Prostate gland (tissue), 2 donors: Measurements from ENCODE around the gene FMR1NB. TPM values are rescaled to one million over a fixed set of nuclear protein-coding genes. Genes with fewer than 3 reads are reported as not detected.

Experiments used
- DNase-seq: peaks from one replicate; pipeline ENCODE4 v3.0.0-alpha.2; 2019; ENCODE audit warnings: low spot score
- H3K27ac ChIP-seq, 2 donors: fragments of 200-600 bp; sonication (generic); 2 replicates each; pipeline ENCODE4 v1.5.1; 2017 to 2019
- H3K27me3 ChIP-seq: fragments of 200-600 bp; sonication (generic); replicated peaks from 2 replicates; pipeline ENCODE4 v1.5.1; 2019; ENCODE audit not compliant: insufficient read depth
- H3K36me3 ChIP-seq, 2 donors: fragments of 200-600 bp; sonication (generic); 1 replicate in 1 of 2; 2 replicates in 1 of 2; pipeline versions ENCODE4 v1.5.1 to v1.8.1; 2017 to 2019
- H3K4me1 ChIP-seq: fragments of 200-600 bp; sonication (generic); replicated peaks from 2 replicates; pipeline ENCODE4 v1.5.1; 2019
- H3K4me3 ChIP-seq, 2 donors: fragments of 200-600 bp; sonication (generic); 2 replicates each; pipeline ENCODE4 v1.5.1; 2017 to 2019
- H3K9me3 ChIP-seq: fragments of 200-600 bp; sonication (generic); 2 replicates; pipeline ENCODE4 v1.5.1; 2017
- POLR2A ChIP-seq: fragments of 450-650 bp; IDR thresholded peaks from one replicate; pipeline ENCODE4 v1.6.1; 2016; ENCODE audit warnings: antibody characterized with exemption, mild to moderate bottlenecking
- POLR2AphosphoS5 ChIP-seq: sonication (generic); formaldehyde crosslinking; IDR thresholded peaks from one replicate; pipeline ENCODE4 v1.6.1; 2017; ENCODE audit warnings: antibody characterized with exemption
- WGBS: methylation state at CpG from one replicate; pipeline ENCODE4 v1.1.5; 2018; 5-methylcytosine and 5-hydroxymethylcytosine counted together
- intact Hi-C: fragments of 100-400 bp; cut with DNase I; formaldehyde crosslinking; loops from one replicate; pipeline ENCODE4 v1.14.2; 2022
- total RNA-seq, 2 donors: library from RNA; depleted of rRNA; stranded (reverse); fragments of >200 nt; gene quantifications; one replicate each; pipeline ENCODE4 v1.1.0, GENCODE V29; 2016
- TF ChIP-seq, protein P1 (sequence below), 4 experiments: fragments of 200-600 bp in 2 of 4; fragments of 450-650 bp in 2 of 4; sonication (generic) in 2 of 4; IDR thresholded peaks; 1 replicate in 3 of 4; 2 replicates in 1 of 4; pipeline ENCODE4 v1.5.1; 2016 to 2019; ENCODE audit warnings: antibody characterized with exemption in 4 of 4, mild to moderate bottlenecking in 2 of 4, moderate library complexity in 2 of 4

FMR1NB gene
- total RNA-seq, 2 donors from 2014 or later, result 15.3 TPM; not detected in 1

DNA sequence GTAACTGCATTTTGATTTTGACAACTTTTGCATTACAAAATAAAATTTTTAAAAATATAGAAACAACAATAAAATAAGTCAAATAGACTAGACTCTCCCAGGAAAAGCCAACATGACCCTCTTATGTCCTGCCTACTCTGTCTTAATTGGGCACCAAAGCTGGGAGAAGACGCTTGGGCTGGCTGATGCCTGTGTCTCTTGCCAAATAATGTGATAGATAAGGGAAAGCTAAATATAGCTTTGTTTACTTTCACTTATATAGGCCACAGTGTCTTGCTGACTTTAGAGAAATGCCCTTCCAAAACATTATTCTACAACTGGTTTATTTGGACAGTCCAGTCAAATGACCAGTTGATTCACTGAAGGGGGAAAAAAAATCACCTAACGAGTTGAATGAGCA lies 54.2 kb downstream of the FMR1NB start:
- no peaks in the 10 kb centered on the region for H3K4me1 ChIP-seq
- 46% methylated on average over 2 of the region's 2 CpGs for WGBS

DNA sequence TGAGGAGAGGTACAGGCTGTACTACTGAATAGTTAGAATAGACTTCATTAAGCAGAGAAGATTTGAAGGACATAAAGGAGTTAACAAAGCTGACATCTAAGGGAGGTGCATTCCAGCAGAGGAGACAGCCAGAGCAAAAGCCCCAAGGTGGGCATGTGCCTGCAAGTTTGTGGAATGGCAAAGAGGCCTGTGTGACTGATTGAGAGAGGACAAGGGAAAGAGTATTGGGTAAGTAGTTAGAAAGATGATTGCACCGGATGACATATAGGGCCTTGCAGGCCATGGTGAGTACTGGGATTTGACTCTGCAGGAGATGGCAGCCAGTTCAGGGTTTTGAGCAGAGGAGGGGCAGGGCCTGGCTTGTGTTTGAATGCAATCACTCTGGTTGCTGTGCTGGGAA lies 55.9 kb downstream of the FMR1NB start:
- 69% methylated on average over 1 of the region's 1 CpG for WGBS
- Histone ChIP-seq H3K36me3 (no peaks in the 10 kb centered on the region), H3K9me3 (no peaks in the 10 kb centered on the region), H3K27ac (no peak overlapping the region), H3K4me1 (no peaks in the 10 kb centered on the region), H3K27me3 (no peaks in the 10 kb centered on the region), H3K4me3 (no peak overlapping the region)
- intact Hi-C loops, result no loop called here
- TF ChIP-seq, protein P1, sequence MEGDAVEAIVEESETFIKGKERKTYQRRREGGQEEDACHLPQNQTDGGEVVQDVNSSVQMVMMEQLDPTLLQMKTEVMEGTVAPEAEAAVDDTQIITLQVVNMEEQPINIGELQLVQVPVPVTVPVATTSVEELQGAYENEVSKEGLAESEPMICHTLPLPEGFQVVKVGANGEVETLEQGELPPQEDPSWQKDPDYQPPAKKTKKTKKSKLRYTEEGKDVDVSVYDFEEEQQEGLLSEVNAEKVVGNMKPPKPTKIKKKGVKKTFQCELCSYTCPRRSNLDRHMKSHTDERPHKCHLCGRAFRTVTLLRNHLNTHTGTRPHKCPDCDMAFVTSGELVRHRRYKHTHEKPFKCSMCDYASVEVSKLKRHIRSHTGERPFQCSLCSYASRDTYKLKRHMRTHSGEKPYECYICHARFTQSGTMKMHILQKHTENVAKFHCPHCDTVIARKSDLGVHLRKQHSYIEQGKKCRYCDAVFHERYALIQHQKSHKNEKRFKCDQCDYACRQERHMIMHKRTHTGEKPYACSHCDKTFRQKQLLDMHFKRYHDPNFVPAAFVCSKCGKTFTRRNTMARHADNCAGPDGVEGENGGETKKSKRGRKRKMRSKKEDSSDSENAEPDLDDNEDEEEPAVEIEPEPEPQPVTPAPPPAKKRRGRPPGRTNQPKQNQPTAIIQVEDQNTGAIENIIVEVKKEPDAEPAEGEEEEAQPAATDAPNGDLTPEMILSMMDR (IDR thresholded peaks at IDR 0.05), result no peak
- TF ChIP-seq POLR2A (no peak), POLR2AphosphoS5 (no peak)
- no peak for DNase-seq

More for the DNA sequence above, 54.2 kb downstream of the FMR1NB start:
- no peak for DNase-seq
- no peaks in the 10 kb centered on the region for H3K27me3 ChIP-seq
- TF ChIP-seq POLR2AphosphoS5, result no peak
- H3K4me3 ChIP-seq, result no peak overlapping the region
- no peaks in the 10 kb centered on the region for H3K36me3 ChIP-seq
- no peak overlapping the region for H3K27ac ChIP-seq
- intact Hi-C loops, result no loop called here
- H3K9me3 ChIP-seq, result no peaks in the 10 kb centered on the region

DNA sequence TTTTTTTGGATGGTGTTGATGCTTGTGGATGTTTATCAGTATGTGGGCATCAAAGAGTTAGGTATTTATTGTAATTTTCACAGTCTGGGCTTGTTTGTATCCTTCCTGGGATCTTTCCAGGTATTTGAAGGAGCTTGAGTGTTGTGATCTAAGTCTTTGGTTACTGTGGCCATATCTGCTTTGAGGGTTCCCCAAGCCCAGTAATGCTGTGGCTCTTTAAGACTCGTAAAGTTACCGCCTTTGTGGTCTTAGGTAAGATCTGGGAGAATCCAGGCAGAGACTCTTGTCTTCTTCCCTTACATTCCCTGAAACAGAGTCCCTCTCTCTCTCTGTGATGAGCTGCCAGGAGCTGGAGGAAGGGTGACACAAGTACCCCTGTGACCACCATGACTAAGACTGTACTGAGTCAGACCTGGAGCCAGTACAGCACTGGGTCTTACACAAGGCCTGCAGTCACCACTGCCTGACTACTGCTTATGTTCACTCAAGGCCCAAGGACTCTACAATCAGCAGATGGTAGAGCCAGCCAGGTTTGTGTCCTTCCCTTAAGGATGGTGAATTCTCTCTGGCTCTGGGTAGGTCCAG lies 62.2 kb downstream of the FMR1NB start:
- no peak for DNase-seq
- Histone ChIP-seq H3K36me3 (no peaks in the 10 kb centered on the region), H3K4me3 (no peak overlapping the region), H3K27ac (no peak overlapping the region), H3K9me3 (no peaks in the 10 kb centered on the region), H3K27me3 (no peaks in the 10 kb centered on the region), H3K4me1 (no peaks in the 10 kb centered on the region)
- 60% methylated on average over 2 of the region's 2 CpGs for WGBS
- TF ChIP-seq POLR2A (no peak), POLR2AphosphoS5 (no peak)
- TF ChIP-seq, protein P1 (IDR thresholded peaks at IDR 0.05), result no peak
- intact Hi-C loops, result loop anchor here (10.0 kb wide), 1 partner anchor 1431 kb away; no protein-coding TSS in a partner anchor

DNA sequence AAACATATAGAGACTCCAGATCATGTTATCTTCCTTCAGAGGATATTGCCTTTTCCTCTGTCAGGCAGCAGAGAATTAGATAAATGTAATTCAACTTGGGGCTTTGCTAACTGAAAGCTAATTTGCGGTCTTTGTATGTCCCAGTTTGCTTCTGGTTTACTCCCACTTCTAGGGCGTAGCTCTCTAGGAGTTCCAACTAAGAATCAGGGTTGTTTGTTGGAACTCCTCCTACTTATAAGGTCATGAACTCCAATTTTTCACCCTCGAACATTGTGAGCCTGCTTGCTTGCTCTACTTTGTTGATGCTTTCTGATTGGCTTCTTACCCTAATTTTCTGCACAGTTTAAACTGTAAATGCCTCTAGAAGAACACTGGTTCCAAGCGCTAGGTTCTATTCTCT lies 66.1 kb downstream of the FMR1NB start:
- H3K27ac ChIP-seq, result no peak overlapping the region
- DNase-seq, result no peak
- 68% methylated on average over 4 of the region's 4 CpGs for WGBS
- H3K9me3 ChIP-seq, result no peaks in the 10 kb centered on the region
- no peaks in the 10 kb centered on the region for H3K27me3 ChIP-seq
- H3K36me3 ChIP-seq, result no peaks in the 10 kb centered on the region
- TF ChIP-seq POLR2A, result no peak
- TF ChIP-seq POLR2AphosphoS5, result no peak
- TF ChIP-seq, protein P1 (IDR thresholded peaks at IDR 0.05), result no peak
- no peak overlapping the region for H3K4me3 ChIP-seq
- no peaks in the 10 kb centered on the region for H3K4me1 ChIP-seq
- intact Hi-C loops, result loop anchor here (10.0 kb wide), 1 partner anchor 1428 kb away; no protein-coding TSS in a partner anchor

DNA sequence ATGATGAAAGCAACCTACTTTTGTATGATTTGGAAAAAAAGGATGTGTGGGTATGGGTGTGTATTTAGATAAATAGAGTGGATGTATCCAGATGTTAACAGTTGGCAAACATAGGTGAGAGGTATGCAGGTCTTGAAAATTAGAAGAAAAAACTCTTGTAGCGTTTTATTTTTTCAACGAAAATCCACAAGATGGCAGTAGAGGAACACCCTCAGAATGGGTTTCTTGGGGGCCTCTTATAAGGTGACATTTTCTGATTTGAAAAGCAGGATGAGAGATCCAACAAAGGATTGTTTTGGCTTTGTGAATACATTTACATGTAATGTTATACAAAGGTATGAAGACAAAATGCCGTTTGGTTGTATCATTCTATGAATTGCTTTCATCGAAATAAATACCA lies 68.3 kb downstream of the FMR1NB start:
- Histone ChIP-seq H3K4me3 (no peak overlapping the region), H3K4me1 (no peaks in the 10 kb centered on the region), H3K27me3 (no peaks in the 10 kb centered on the region), H3K27ac (no peak overlapping the region), H3K9me3 (no peaks in the 10 kb centered on the region), H3K36me3 (no peaks in the 10 kb centered on the region)
- intact Hi-C loops, result loop anchor here (10.0 kb wide), 1 partner anchor 1425 kb away; no protein-coding TSS in a partner anchor
- 25% methylated on average over 4 of the region's 4 CpGs for WGBS
- TF ChIP-seq, protein P1 (IDR thresholded peaks at IDR 0.05), result peak in 3 of 4 experiments; percentile 18 to 45 (median 26)
- no peak for TF ChIP-seq POLR2AphosphoS5
- DNase-seq, result no peak
